H1 (cell line): ENCODE results near the gene PAWR. TPM values are rescaled to one million over a fixed set of nuclear protein-coding genes. Genes with fewer than 3 reads are reported as not detected.
A peak's percentile ranks its signal among the peaks of the same experiment; 100 is the strongest.

ENCODE experiments used
- CTCF ChIA-PET: fragments of 300-600 bp; sonication (Branson Sonifier 250); formaldehyde crosslinking; loops from one replicate; lab custom pipeline; 2021; ENCODE audit not compliant: partially characterized antibody; lab: Charles Lee
- POLR2A ChIA-PET: fragments of 300-600 bp; sonication (Branson Sonifier 250); formaldehyde crosslinking; loops from one replicate; lab custom pipeline; 2021; ENCODE audit warnings: inconsistent platforms; ENCODE audit not compliant: partially characterized antibody; lab: Charles Lee
- DNase-seq, 2 experiments: peaks; one replicate each; pipeline versions ENCODE4 v3.0.0 to v3.0.0-alpha.2; 2010 to 2022; ENCODE audit warnings: low spot score in 2 of 2, low read depth in 1 of 2, mixed read lengths in 1 of 2
- FAIRE-seq: peaks from 2 replicates; lab custom pipeline; 2011; peaks lifted over from hg19 to GRCh38; lab: Jason Lieb, UNC
- H2AFZ ChIP-seq: 2 replicates; pipeline ENCODE4 v1.8.1; 2012; ENCODE audit warnings: low read length, inconsistent platforms
- H2AK5ac ChIP-seq: 2 replicates; pipeline ENCODE4 v1.6.1; 2013; ENCODE audit warnings: low read depth, low read length
- H2BK120ac ChIP-seq: replicated peaks from 2 replicates; pipeline ENCODE3; 2013; ENCODE audit warnings: low read depth, low read length, inconsistent platforms
- H2BK12ac ChIP-seq: 2 replicates; pipeline ENCODE4 v1.6.1; 2013; ENCODE audit warnings: low read depth, low read length
- H2BK15ac ChIP-seq: 2 replicates; pipeline ENCODE4 v1.6.1; 2013; ENCODE audit warnings: low read length
- H2BK20ac ChIP-seq: 2 replicates; pipeline ENCODE4 v1.6.1; 2013; ENCODE audit warnings: low read length
- H2BK5ac ChIP-seq: 2 replicates; pipeline ENCODE4 v1.6.1; 2013; ENCODE audit warnings: low read depth, low read length
- H3K14ac ChIP-seq: 2 replicates; pipeline ENCODE4 v1.6.1; 2013; ENCODE audit warnings: inconsistent platforms; ENCODE audit not compliant: insufficient read length
- H3K18ac ChIP-seq: 2 replicates; pipeline ENCODE4 v1.6.1; 2013; ENCODE audit warnings: low read length; ENCODE audit errors: extremely low read depth
- H3K23ac ChIP-seq: 2 replicates; pipeline ENCODE4 v1.6.1; 2013; ENCODE audit warnings: inconsistent platforms; ENCODE audit not compliant: insufficient read length
- H3K23me2 ChIP-seq: 2 replicates; pipeline ENCODE4 v1.6.1; 2013; ENCODE audit warnings: low read depth, low read length
- H3K27ac ChIP-seq: 2 replicates; pipeline ENCODE4 v1.6.1; 2011; ENCODE audit warnings: low read depth, low read length, inconsistent platforms
- H3K27me3 ChIP-seq, 4 experiments: replicated peaks in 1 of 4; 1 replicate in 1 of 4; 2 replicates in 3 of 4; pipeline versions ENCODE4 v1.6.1 to v1.8.1; 2011 to 2013; ENCODE audit warnings: low read length in 3 of 4, mild to moderate bottlenecking in 3 of 4, inconsistent platforms in 2 of 4, mixed read lengths in 2 of 4, moderate library complexity in 1 of 4; ENCODE audit not compliant: control insufficient read depth in 3 of 4, insufficient read depth in 3 of 4; ENCODE audit errors: extremely low read depth in 1 of 4
- H3K36me3 ChIP-seq, 4 experiments: 2 replicates each; pipeline versions ENCODE4 v1.6.1 to v1.8.1; 2011 to 2013; ENCODE audit warnings: mild to moderate bottlenecking in 4 of 4, low read length in 3 of 4, moderate library complexity in 2 of 4, control low read depth in 1 of 4, inconsistent platforms in 1 of 4; ENCODE audit not compliant: insufficient read depth in 4 of 4, control insufficient read depth in 2 of 4
- H3K4ac ChIP-seq: replicated peaks from 2 replicates; pipeline ENCODE3; 2013; ENCODE audit warnings: low read length, low read depth, mixed read lengths, inconsistent platforms; ENCODE audit not compliant: insufficient read length
- H3K4me1 ChIP-seq, 4 experiments: replicated peaks in 1 of 4; 1 replicate in 1 of 4; 2 replicates in 3 of 4; pipeline versions ENCODE4 v1.6.1 to v1.8.1; 2011 to 2013; ENCODE audit warnings: low read length in 3 of 4, inconsistent platforms in 2 of 4, mixed read lengths in 1 of 4; ENCODE audit not compliant: insufficient read depth in 4 of 4, control insufficient read depth in 3 of 4
- H3K4me2 ChIP-seq, 2 experiments: 2 replicates each; pipeline versions ENCODE4 v1.6.1 to v1.8.1; 2011 to 2013; ENCODE audit warnings: low read depth in 2 of 2, low read length in 2 of 2, control low read depth in 1 of 2, inconsistent platforms in 1 of 2, mild to moderate bottlenecking in 1 of 2; ENCODE audit not compliant: insufficient read depth in 1 of 2
- H3K4me3 ChIP-seq, 4 experiments: fragments of 200-600, 300-600 bp in 1 of 4; sonication (generic), shearing (Covaris generic), sonication (Bioruptor Twin) in 1 of 4; 2 replicates each; pipeline versions ENCODE4 v1.5.1 to v1.8.1; 2011 to 2016; ENCODE audit warnings: low read length in 4 of 4, low read depth in 3 of 4, control low read depth in 2 of 4, inconsistent platforms in 2 of 4, mild to moderate bottlenecking in 2 of 4, mixed read lengths in 1 of 4, moderate library complexity in 1 of 4; ENCODE audit not compliant: insufficient read depth in 2 of 4; ENCODE audit errors: extremely low read depth in 1 of 4
- H3K56ac ChIP-seq: replicated peaks from 2 replicates; pipeline ENCODE3; 2013; ENCODE audit warnings: low read depth, mild to moderate bottlenecking, mixed read lengths, low read length, inconsistent platforms; ENCODE audit not compliant: insufficient read length
- H3K79me1 ChIP-seq: 2 replicates; pipeline ENCODE4 v1.6.1; 2013; ENCODE audit warnings: low read depth, low read length, control low read depth
- H3K79me2 ChIP-seq, 2 experiments: 2 replicates each; pipeline versions ENCODE4 v1.6.1 to v1.8.1; 2012 to 2013; ENCODE audit warnings: low read length in 2 of 2, mild to moderate bottlenecking in 2 of 2, inconsistent platforms in 1 of 2; ENCODE audit not compliant: insufficient read depth in 2 of 2, control insufficient read depth in 1 of 2
- H3K9ac ChIP-seq, 4 experiments: replicated peaks in 1 of 4; 1 replicate in 1 of 4; 2 replicates in 3 of 4; pipeline versions ENCODE4 v1.6.1 to v1.8.1; 2011 to 2013; ENCODE audit warnings: low read depth in 3 of 4, low read length in 3 of 4, control low read depth in 2 of 4, mild to moderate bottlenecking in 2 of 4, moderate library complexity in 2 of 4, inconsistent platforms in 1 of 4; ENCODE audit errors: extremely low read depth in 1 of 4
- H3K9me3 ChIP-seq, 2 experiments: 2 replicates each; pipeline versions ENCODE4 v1.6.1 to v1.8.1; 2012 to 2013; ENCODE audit warnings: mild to moderate bottlenecking in 2 of 2, moderate library complexity in 2 of 2, control low read depth in 1 of 2, inconsistent platforms in 1 of 2, low read depth in 1 of 2, low read length in 1 of 2, mixed read lengths in 1 of 2; ENCODE audit not compliant: insufficient read depth in 2 of 2
- H4K20me1 ChIP-seq, 2 experiments: replicated peaks in 1 of 2; 2 replicates each; pipeline versions ENCODE3 to v1.8.1; 2011 to 2013; ENCODE audit warnings: inconsistent platforms in 2 of 2, low read length in 2 of 2, mild to moderate bottlenecking in 1 of 2; ENCODE audit not compliant: insufficient read depth in 2 of 2, control insufficient read depth in 1 of 2
- H4K5ac ChIP-seq: 2 replicates; pipeline ENCODE4 v1.6.1; 2013; ENCODE audit warnings: low read length, low read depth, mixed read lengths, inconsistent platforms; ENCODE audit not compliant: insufficient read length
- H4K8ac ChIP-seq: 2 replicates; pipeline ENCODE4 v1.8.0; 2013; ENCODE audit warnings: mild to moderate bottlenecking, moderate library complexity, low read length, inconsistent platforms; ENCODE audit not compliant: insufficient read depth; ENCODE audit errors: extremely low read depth
- H4K91ac ChIP-seq: replicated peaks from 2 replicates; pipeline ENCODE3; 2013; ENCODE audit warnings: low read length, mixed read lengths, inconsistent platforms; ENCODE audit not compliant: insufficient read length
- POLR2A ChIP-seq, 2 experiments: IDR thresholded peaks; 1 replicate in 1 of 2; 2 replicates in 1 of 2; pipeline ENCODE4 v1.6.1; 2011; ENCODE audit warnings: low read depth in 2 of 2, low read length in 2 of 2, mild to moderate bottlenecking in 2 of 2; ENCODE audit errors: control extremely low read depth in 1 of 2
- POU5F1 ChIP-seq: IDR thresholded peaks from 2 replicates; pipeline ENCODE4 v1.6.1; 2011; ENCODE audit warnings: low read depth, mild to moderate bottlenecking, low read length, moderate library complexity
- ZNF274 ChIP-seq: IDR thresholded peaks from 2 replicates; pipeline ENCODE4 v1.7.0; 2012; ENCODE audit warnings: low read length, borderline replicate concordance; ENCODE audit errors: extremely low read depth
- polyA plus RNA-seq, 7 experiments: library from polyadenylated mRNA; depleted of rRNA in 3 of 7; stranded (reverse) in 5 of 7; unstranded in 2 of 7; fragments of >200 nt in 5 of 7; fragments of 200-250 nt in 2 of 7; gene quantifications; 1 replicate in 5 of 7; 2 replicates in 1 of 7; 4 replicates in 1 of 7; pipeline versions ENCODE4 v1.2.1 to v1.2.3, GENCODE V29; 2011 to 2013; ENCODE audit warnings: missing spikeins in 2 of 7, mixed read lengths in 2 of 7
- total RNA-seq: library from RNA; stranded (reverse); fragmentation: NEBNext Ultra II Directional; extraction: Animal tissue kit (Norgen Biotek cat#: 25700); gene quantifications from 2 replicates; pipeline ENCODE4 v1.2.1, GENCODE V29; 2021

PAWR gene
- total and polyA plus RNA-seq, 2 of the 8 experiments (the other 6 are each of a cell fraction or from before 2014, with no cell fraction given) = 28.3 to 327 TPM

GRCh38 chr12:79678306-79678705 is 12.5 kb downstream of the PAWR start:
- no peak overlapping the region for H2BK120ac ChIP-seq
- H3K23ac ChIP-seq = no peak overlapping the region
- H3K36me3 ChIP-seq = peaks cover 0 to 4% (median 0%) of the 10 kb centered on the region in 4 experiments; a peak in 1 of 8 replicates
- H3K4ac ChIP-seq = no peak overlapping the region
- H2BK12ac ChIP-seq = no peak overlapping the region
- no peaks in the 10 kb centered on the region for H3K23me2 ChIP-seq
- no peak overlapping the region for H2AK5ac ChIP-seq
- H3K9me3 ChIP-seq = no peaks in the 10 kb centered on the region
- no peak overlapping the region for H3K18ac ChIP-seq
- H2AFZ ChIP-seq = no peak overlapping the region
- peaks cover 22 to 42% of the 10 kb centered on the region in 2 experiments for H4K20me1 ChIP-seq
- FAIRE-seq (no peak), DNase-seq (no peak)
- no peak overlapping the region for H4K91ac ChIP-seq
- no peak overlapping the region for H3K56ac ChIP-seq
- TF ChIP-seq POU5F1 (no peak), ZNF274 (no peak), POLR2A (IDR thresholded peaks at IDR 0.05; ENCODE audit: control extremely low read depth in 1 of 2, low read depth in 2 of 2, low read length in 2 of 2) (peak in 1 of 2 experiments; percentile 26; a peak in 1 of 3 replicates)
- H2BK15ac ChIP-seq = no peak overlapping the region
- no peak overlapping the region for H3K27ac ChIP-seq
- POLR2A ChIA-PET = interaction anchor here (7.8 kb wide), 1 partner anchor 10 kb away, joined by 91 read pairs; the partner anchor contains the start of gene PAWR
- no peak overlapping the region for H4K5ac ChIP-seq
- no peak overlapping the region for H2BK20ac ChIP-seq
- no peak overlapping the region for H2BK5ac ChIP-seq
- H4K8ac ChIP-seq = no peak overlapping the region
- H3K4me2 ChIP-seq = peak overlapping the region in 1 of 2 experiments; percentile 56; a peak in 1 of 4 replicates
- H3K4me3 ChIP-seq = no peak overlapping the region
- peaks cover 0 to 30% (median 10%) of the 10 kb centered on the region in 4 experiments; a peak in 5 of 7 replicates for H3K4me1 ChIP-seq
- H3K79me2 ChIP-seq = peaks cover 58 to 100% of the 10 kb centered on the region in 2 experiments
- no peak overlapping the region for H3K14ac ChIP-seq
- CTCF ChIA-PET = no interaction called here
- no peak overlapping the region for H3K9ac ChIP-seq
- no peaks in the 10 kb centered on the region for H3K27me3 ChIP-seq
- no peaks in the 10 kb centered on the region for H3K79me1 ChIP-seq
